GM12874 (cell line): ENCODE measurements around the gene NME7.

Experiments
- CTCF ChIP-seq: IDR thresholded peaks from 2 replicates; pipeline ENCODE4 v1.5.1; 2011; ENCODE audit warnings: low read depth, mild to moderate bottlenecking, control low read depth, low read length, moderate library complexity; ENCODE audit not compliant: insufficient read depth

NME7 gene

GRCh38 chr1:169110689-169111447 lies 256.7 kb downstream of the NME7 start:
- TF ChIP-seq CTCF, result no peak

- no peak for TF ChIP-seq CTCF
These were observed 257.4 kb downstream of the NME7 start for GRCh38 chr1:169110236-169110635.

DNA sequence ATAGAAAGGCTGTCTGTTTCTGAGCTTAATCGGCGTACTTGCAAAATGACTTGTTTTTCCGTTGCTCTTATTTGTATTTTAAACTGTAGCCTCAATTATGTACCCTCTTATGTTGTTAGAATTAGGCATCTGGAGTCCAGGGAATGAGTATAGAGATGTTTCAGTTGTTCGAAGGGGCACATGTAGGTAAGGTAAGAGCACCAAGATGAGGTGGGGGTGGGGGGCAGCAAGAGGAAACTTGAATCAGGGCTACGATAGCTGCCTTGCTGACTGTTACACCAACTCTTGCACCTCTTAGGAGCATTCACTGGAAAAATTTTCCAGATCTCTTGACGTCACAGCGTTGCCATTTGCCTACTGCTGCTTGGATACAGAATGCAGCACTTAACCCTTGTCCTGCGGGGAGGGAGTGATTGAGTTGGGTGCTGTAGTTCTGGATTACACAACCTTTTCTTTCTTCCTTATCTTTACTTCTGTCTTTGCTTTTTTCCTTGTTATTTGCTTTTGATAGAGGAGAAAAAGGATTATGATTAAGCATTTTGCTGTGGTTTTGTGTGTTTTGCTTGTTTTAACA lies 257.9 kb downstream of the NME7 start:
- no peak for TF ChIP-seq CTCF

GRCh38 chr1:169108863-169109560 lies 258.6 kb downstream of the NME7 start:
- peak; percentile 65 for TF ChIP-seq CTCF

DNA sequence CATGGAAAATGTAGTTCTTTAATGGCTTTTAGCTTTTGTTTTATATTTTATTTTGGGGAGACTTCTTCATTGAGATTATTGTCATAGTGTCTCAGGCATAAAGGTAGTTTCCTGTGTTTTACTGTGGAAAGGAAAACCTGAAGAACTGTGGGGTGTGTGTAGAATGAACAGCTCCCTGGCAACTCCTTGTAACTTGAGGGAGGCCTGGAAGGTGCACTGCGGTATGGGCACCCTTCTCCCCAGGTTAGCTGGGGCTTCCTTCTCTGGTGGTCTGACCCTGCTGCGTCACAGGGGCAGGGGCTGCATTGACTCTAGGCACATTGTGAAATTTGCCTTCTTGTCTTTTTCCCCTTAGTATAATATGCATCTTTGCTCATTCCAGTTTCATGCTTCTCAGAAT lies 259.4 kb downstream of the NME7 start:
- no peak for TF ChIP-seq CTCF

DNA sequence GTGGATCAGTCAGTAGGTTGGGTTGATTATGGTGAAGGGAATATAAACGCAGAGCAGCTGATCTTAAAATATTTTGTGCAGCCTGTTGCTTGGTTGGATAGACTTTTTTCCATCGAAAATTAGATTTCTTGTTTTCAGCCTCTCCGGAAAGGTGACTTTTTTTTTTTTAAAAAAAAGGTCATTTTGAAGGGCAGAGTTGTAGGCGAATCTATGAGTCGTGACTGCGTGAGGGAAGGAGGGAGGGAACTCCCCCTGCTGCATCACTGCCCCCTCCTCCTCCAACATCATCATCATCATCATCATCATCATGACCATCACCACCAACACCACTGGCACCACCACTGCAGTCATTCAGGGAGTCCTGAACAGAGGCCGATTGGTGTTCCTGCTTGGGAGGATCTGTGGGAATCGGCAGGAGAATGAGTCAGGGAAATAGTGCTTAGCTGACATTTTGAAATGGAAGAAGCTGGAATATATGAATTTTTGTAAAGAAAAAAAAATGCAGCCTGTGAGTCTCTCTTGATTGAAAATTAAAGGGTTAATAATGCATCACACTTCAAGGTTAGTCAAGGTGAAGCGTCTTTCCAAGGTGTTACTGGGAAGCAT lies 259.9 kb downstream of the NME7 start:
- no peak for TF ChIP-seq CTCF

GRCh38 chr1:169106921-169107602 lies 260.5 kb downstream of the NME7 start:
- TF ChIP-seq CTCF, result no peak
